Fibroblast of lung (primary cell): ENCODE measurements around the gene HDAC4. TPM values are rescaled to one million over a fixed set of nuclear protein-coding genes. Genes with fewer than 3 reads are reported as not detected.

ENCODE experiments used
- DNase-seq, 2 donors: peaks; one replicate each; pipeline versions ENCODE4 v3.0.0 to v3.0.0-alpha.2; 2010; ENCODE audit warnings: low read depth in 2 of 2
- H2AFZ ChIP-seq: 2 replicates; pipeline ENCODE4 v1.5.1; 2012; ENCODE audit warnings: low read length, control low read depth, inconsistent platforms
- H3K27ac ChIP-seq: 2 replicates; pipeline ENCODE4 v1.5.1; 2011; ENCODE audit warnings: low read length, control low read depth; ENCODE audit not compliant: insufficient read depth
- H3K27me3 ChIP-seq: 2 replicates; pipeline ENCODE4 v1.5.1; 2011; ENCODE audit warnings: mild to moderate bottlenecking, low read length; ENCODE audit not compliant: control insufficient read depth, insufficient read depth
- H3K36me3 ChIP-seq: 2 replicates; pipeline ENCODE4 v1.5.1; 2011; ENCODE audit warnings: low read length; ENCODE audit not compliant: control insufficient read depth, insufficient read depth
- H3K4me1 ChIP-seq: 2 replicates; pipeline ENCODE4 v1.5.1; 2011; ENCODE audit warnings: low read length; ENCODE audit not compliant: control insufficient read depth, insufficient read depth; ENCODE audit errors: extremely low read depth
- H3K4me2 ChIP-seq: 2 replicates; pipeline ENCODE4 v1.5.1; 2011; ENCODE audit warnings: low read length, control low read depth; ENCODE audit not compliant: insufficient read depth; ENCODE audit errors: extremely low read depth
- H3K4me3 ChIP-seq, 4 experiments: fragments of 200-600 bp in 1 of 4; sonication (generic) in 1 of 4; replicated peaks in 1 of 4; 2 replicates each; pipeline ENCODE4 v1.5.1; 2011 to 2016; ENCODE audit warnings: low read length in 4 of 4, low read depth in 3 of 4, mild to moderate bottlenecking in 3 of 4, control low read depth in 2 of 4, inconsistent platforms in 1 of 4, mixed read lengths in 1 of 4; ENCODE audit not compliant: insufficient read depth in 1 of 4; ENCODE audit errors: control extremely low read depth in 1 of 4
- H3K79me2 ChIP-seq: 2 replicates; pipeline ENCODE4 v1.5.1; 2012; ENCODE audit warnings: mild to moderate bottlenecking, low read length, inconsistent platforms; ENCODE audit not compliant: control insufficient read depth, insufficient read depth
- H3K9ac ChIP-seq: 2 replicates; pipeline ENCODE4 v1.5.1; 2011; ENCODE audit warnings: mild to moderate bottlenecking, low read length, control low read depth; ENCODE audit not compliant: insufficient read depth
- H3K9me3 ChIP-seq: 2 replicates; pipeline ENCODE4 v1.5.1; 2012; ENCODE audit warnings: low read depth, low read length; ENCODE audit not compliant: control insufficient read depth, insufficient read depth
- H4K20me1 ChIP-seq: 2 replicates; pipeline ENCODE4 v1.5.1; 2011; ENCODE audit warnings: low read length; ENCODE audit not compliant: control insufficient read depth, insufficient read depth; ENCODE audit errors: extremely low read depth
- EZH2 ChIP-seq: IDR thresholded peaks from 2 replicates; pipeline ENCODE4 v1.5.1; 2012; ENCODE audit warnings: low read length, control low read depth, mild to moderate bottlenecking; ENCODE audit errors: missing control alignments
- polyA plus RNA-seq, 2 donors: library from polyadenylated mRNA; depleted of rRNA in 1 of 2; stranded (reverse) in 1 of 2; unstranded in 1 of 2; fragments of >200 nt; gene quantifications; 2 replicates each; pipeline ENCODE4 v1.2.1, GENCODE V29; 2011 to 2012; ENCODE audit warnings: missing spikeins in 1 of 2
- total RNA-seq: library from RNA; depleted of rRNA; stranded (reverse); fragments of >200 nt; gene quantifications from 2 replicates; pipeline ENCODE4 v1.2.1, GENCODE V29; 2014
- TF ChIP-seq, protein P1 (sequence below), 2 donors: IDR thresholded peaks in 1 of 2; conservative IDR thresholded peaks in 1 of 2; 1 replicate in 1 of 2; 2 replicates in 1 of 2; pipeline ENCODE4 v1.5.1; 2011 to 2012; ENCODE audit warnings: low read length in 2 of 2, control low read depth in 1 of 2, inconsistent platforms in 1 of 2, low read depth in 1 of 2, mild to moderate bottlenecking in 1 of 2

HDAC4 gene
- total and polyA plus RNA-seq, 2 donors (not counting 1 experiment from before 2014, with no cell fraction given), result 7.4 to 19.8 TPM

DNA sequence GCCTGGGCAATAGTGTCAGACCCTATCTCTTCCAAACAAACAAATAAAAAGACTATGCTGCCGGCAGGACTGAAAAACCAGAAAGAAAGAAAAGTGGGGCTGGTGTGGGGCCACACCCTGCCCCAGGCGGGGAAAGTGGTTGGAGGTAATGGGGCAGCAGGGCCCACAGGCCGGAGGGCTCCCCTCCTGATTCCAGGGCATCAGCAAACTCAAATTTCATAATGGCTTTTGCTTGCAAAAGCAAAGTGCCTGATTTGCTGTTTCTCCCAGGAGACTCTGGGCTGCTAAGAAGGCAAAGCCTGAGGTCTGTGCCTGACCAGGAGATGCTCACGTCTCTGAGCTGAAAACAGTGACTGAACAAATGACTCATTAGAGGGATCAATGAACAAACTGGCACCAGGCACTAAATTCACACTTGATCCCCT is 121.9 kb downstream of the HDAC4 start:
- Histone ChIP-seq H3K79me2 (peaks cover 4% of the 10 kb centered on the region), H3K27me3 (no peaks in the 10 kb centered on the region), H3K36me3 (no peaks in the 10 kb centered on the region), H3K9ac (no peak overlapping the region), H3K4me1 (peaks cover 33% of the 10 kb centered on the region), H3K27ac (peak overlapping the region; percentile 83), H3K4me3 (no peak overlapping the region), H3K4me2 (no peak overlapping the region), H4K20me1 (no peaks in the 10 kb centered on the region), H2AFZ (no peak overlapping the region), H3K9me3 (no peaks in the 10 kb centered on the region)
- peak; percentile 50 to 56 for DNase-seq
- TF ChIP-seq, protein P1, sequence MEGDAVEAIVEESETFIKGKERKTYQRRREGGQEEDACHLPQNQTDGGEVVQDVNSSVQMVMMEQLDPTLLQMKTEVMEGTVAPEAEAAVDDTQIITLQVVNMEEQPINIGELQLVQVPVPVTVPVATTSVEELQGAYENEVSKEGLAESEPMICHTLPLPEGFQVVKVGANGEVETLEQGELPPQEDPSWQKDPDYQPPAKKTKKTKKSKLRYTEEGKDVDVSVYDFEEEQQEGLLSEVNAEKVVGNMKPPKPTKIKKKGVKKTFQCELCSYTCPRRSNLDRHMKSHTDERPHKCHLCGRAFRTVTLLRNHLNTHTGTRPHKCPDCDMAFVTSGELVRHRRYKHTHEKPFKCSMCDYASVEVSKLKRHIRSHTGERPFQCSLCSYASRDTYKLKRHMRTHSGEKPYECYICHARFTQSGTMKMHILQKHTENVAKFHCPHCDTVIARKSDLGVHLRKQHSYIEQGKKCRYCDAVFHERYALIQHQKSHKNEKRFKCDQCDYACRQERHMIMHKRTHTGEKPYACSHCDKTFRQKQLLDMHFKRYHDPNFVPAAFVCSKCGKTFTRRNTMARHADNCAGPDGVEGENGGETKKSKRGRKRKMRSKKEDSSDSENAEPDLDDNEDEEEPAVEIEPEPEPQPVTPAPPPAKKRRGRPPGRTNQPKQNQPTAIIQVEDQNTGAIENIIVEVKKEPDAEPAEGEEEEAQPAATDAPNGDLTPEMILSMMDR (conservative IDR thresholded peaks at IDR 0.05 in 1 of 2, IDR thresholded peaks at IDR 0.05 in 1 of 2; ENCODE audit: low read depth in 1 of 2, low read length in 2 of 2), result no peak
- no peak for TF ChIP-seq EZH2

DNA sequence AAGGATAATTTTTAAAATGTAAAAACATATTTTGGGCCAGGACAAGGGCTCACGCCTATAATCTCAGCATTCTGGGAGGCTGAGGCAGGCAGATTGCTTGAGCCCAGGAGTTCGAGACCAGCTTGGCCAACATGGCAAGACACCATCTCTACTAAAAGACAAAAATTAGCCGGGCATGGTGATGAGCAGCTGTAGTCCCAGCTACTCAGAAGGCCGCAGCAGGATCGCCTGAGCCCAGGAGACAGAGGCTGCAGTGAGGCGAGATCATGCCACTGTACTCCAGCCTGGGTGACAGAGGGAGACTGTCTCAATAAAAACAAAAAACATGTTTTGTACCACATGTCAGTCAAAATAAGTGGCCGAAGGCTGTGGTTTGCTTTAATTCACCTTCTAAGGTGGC is 122.5 kb downstream of the HDAC4 start:
- Histone ChIP-seq H3K4me3 (no peak overlapping the region), H3K79me2 (peaks cover 4% of the 10 kb centered on the region), H3K9ac (no peak overlapping the region), H3K4me1 (peaks cover 33% of the 10 kb centered on the region), H3K27me3 (no peaks in the 10 kb centered on the region), H2AFZ (no peak overlapping the region), H4K20me1 (no peaks in the 10 kb centered on the region), H3K36me3 (no peaks in the 10 kb centered on the region), H3K27ac (no peak overlapping the region), H3K4me2 (no peak overlapping the region), H3K9me3 (no peaks in the 10 kb centered on the region)
- DNase-seq, result no peak
- no peak for TF ChIP-seq EZH2
- TF ChIP-seq, protein P1 (conservative IDR thresholded peaks at IDR 0.05 in 1 of 2, IDR thresholded peaks at IDR 0.05 in 1 of 2; ENCODE audit: low read depth in 1 of 2, low read length in 2 of 2), result no peak

DNA sequence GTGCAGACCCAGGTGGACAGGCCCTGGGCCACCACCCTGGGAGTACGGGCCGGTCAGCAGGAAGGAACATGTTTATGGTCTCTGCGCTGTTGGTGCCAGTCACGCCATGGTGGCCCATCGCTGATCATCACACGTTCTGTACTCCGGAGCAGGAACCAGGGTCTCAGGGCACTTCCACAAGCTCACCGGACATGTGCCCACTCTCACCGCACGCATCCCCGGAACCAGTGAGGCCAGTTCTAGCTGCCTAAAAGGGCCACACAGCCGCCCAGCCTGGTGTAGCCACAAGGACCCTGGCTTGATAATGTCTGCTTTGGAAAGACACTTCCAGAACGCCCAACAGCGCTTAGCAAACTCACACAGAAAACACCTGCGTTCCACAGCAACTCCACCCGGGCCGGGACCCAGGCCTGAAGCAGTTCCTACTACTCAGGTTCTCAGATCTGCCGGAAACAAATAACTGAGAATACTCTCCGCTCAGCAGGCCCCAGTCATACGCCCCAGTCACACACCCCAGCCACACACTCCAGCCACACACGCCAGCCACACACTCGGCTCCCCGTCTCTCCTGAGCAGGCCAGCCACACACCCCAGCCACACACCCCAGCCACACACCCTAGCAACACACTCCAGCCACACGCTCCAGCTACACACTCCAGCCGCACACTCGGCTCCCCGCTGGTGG is 123.3 kb downstream of the HDAC4 start:
- peaks cover 33% of the 10 kb centered on the region for H3K4me1 ChIP-seq

More for the DNA sequence above, 123.3 kb downstream of the HDAC4 start:
- H2AFZ ChIP-seq, result no peak overlapping the region
- H3K4me3 ChIP-seq, result no peak overlapping the region
- no peak overlapping the region for H3K9ac ChIP-seq
- H3K79me2 ChIP-seq, result peaks cover 4% of the 10 kb centered on the region
- no peaks in the 10 kb centered on the region for H3K36me3 ChIP-seq
- no peak overlapping the region for H3K27ac ChIP-seq
- no peak overlapping the region for H3K4me2 ChIP-seq
- H3K27me3 ChIP-seq, result no peaks in the 10 kb centered on the region
- TF ChIP-seq, protein P1 (conservative IDR thresholded peaks at IDR 0.05 in 1 of 2, IDR thresholded peaks at IDR 0.05 in 1 of 2; ENCODE audit: low read depth in 1 of 2, low read length in 2 of 2), result no peak
- no peak for TF ChIP-seq EZH2
- DNase-seq, result no peak
- no peaks in the 10 kb centered on the region for H4K20me1 ChIP-seq
- H3K9me3 ChIP-seq, result no peaks in the 10 kb centered on the region
